ENCODE data around the gene WNT5B.

DNA sequence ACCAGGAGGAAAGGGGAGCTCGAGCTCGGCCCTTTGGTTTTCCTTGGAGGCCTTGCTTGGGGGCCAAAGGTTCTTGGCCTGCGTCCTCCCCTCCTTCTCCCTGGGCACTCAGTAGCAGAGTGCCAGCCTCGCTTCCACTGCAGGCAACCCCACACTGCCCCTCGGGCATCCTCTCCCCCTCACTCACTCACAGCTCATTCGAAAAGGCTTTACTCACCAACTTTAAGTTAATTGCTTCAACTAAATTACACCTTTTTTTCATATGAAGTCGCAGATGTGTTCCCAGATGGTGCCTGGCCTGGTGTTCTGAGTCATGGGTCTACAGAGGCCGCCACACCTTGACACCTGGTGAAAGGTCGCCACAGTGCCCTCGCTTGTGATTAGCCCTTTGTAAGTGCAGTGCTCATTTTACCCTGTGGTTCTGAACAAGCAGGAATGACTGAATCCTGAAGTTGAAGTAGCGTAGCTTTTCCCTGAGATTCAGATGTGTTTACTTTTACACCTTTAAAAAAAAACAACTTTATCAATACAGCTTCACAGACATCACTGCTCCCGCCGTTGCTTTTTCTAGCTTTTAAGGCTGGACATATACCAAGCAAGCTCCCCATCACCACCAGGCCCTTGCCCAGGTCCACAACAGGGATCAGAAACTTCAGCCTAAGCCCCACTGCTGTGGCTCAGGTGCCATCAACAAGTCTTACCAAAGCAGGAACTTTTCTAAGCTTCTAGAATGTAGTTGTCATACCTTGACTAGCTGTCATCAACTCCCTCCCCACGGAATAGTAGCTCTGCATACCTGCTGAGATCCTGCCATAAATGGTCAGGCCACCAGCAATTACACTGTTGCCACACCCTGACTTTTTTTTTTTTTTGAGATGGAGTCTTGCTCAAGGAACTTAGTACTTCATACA, 41.6 kb downstream of the WNT5B start:
- TF ChIP-seq ZNF565 (CRISPR knock-in tag; conservative IDR thresholded peaks at IDR 0.05; ENCODE audit: low read depth) (no peak), PPARA (CRISPR knock-in tag; IDR thresholded peaks at IDR 0.05; ENCODE audit: borderline replicate concordance) (no peak), RARB (CRISPR knock-in tag; IDR thresholded peaks at IDR 0.05) (no peak)
- TF ChIP-seq, protein P1, sequence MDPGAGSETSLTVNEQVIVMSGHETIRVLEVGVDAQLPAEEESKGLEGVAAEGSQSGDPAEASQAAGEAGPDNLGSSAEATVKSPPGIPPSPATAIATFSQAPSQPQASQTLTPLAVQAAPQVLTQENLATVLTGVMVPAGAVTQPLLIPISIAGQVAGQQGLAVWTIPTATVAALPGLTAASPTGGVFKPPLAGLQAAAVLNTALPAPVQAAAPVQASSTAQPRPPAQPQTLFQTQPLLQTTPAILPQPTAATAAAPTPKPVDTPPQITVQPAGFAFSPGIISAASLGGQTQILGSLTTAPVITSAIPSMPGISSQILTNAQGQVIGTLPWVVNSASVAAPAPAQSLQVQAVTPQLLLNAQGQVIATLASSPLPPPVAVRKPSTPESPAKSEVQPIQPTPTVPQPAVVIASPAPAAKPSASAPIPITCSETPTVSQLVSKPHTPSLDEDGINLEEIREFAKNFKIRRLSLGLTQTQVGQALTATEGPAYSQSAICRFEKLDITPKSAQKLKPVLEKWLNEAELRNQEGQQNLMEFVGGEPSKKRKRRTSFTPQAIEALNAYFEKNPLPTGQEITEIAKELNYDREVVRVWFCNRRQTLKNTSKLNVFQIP (CRISPR knock-in tag; IDR thresholded peaks at IDR 0.05; ENCODE audit: borderline replicate concordance, low read depth): no peak

Data from SK-N-SH treated with all-trans-retinoic acid at 6 μM for 48 hours (cell line).